Neuronal stem cell (in vitro differentiated cells): ENCODE data around the gene CHML.

Source experiments
- DNase-seq: peaks from one replicate; pipeline ENCODE4 v3.0.0-alpha.2; 2013; ENCODE audit warnings: low spot score
- H2AFZ ChIP-seq: one replicate; pipeline ENCODE4 v1.6.1; 2013; ENCODE audit warnings: mild to moderate bottlenecking, low read length, inconsistent platforms
- H2AK5ac ChIP-seq: 2 replicates; pipeline ENCODE4 v1.6.1; 2013; ENCODE audit warnings: low read depth, mild to moderate bottlenecking, inconsistent platforms, low read length, moderate library complexity, mixed read lengths
- H2BK120ac ChIP-seq: 2 replicates; pipeline ENCODE4 v1.6.1; 2013; ENCODE audit warnings: low read depth, mild to moderate bottlenecking, inconsistent platforms, low read length, moderate library complexity, mixed read lengths
- H2BK12ac ChIP-seq: one replicate; pipeline ENCODE4 v1.6.1; 2013; ENCODE audit warnings: low read length, inconsistent platforms
- H2BK15ac ChIP-seq: 2 replicates; pipeline ENCODE4 v1.6.1; 2013; ENCODE audit warnings: mild to moderate bottlenecking, low read length, inconsistent platforms, mixed read lengths
- H2BK5ac ChIP-seq: one replicate; pipeline ENCODE4 v1.6.1; 2013; ENCODE audit warnings: inconsistent platforms, mild to moderate bottlenecking, low read length, moderate library complexity
- H3K14ac ChIP-seq: one replicate; pipeline ENCODE4 v1.6.1; 2013; ENCODE audit warnings: low read length, inconsistent platforms
- H3K18ac ChIP-seq: 2 replicates; pipeline ENCODE4 v1.6.1; 2013; ENCODE audit warnings: low read length, inconsistent platforms
- H3K23ac ChIP-seq: 2 replicates; pipeline ENCODE4 v1.6.1; 2013; ENCODE audit warnings: low read depth, mild to moderate bottlenecking, mixed read lengths, low read length, inconsistent platforms; ENCODE audit not compliant: poor library complexity
- H3K27ac ChIP-seq: replicated peaks from 3 replicates; pipeline ENCODE4 v1.5.1; 2013; ENCODE audit warnings: low read length, inconsistent platforms
- H3K27me3 ChIP-seq, 3 experiments: 2 replicates each; pipeline ENCODE4 v1.6.1; 2013; ENCODE audit warnings: low read length in 3 of 3, mild to moderate bottlenecking in 2 of 3, inconsistent platforms in 1 of 3, low read depth in 1 of 3, mixed read lengths in 1 of 3, moderate library complexity in 1 of 3; ENCODE audit not compliant: control insufficient read depth in 3 of 3, insufficient read depth in 3 of 3
- H3K36me3 ChIP-seq, 2 donors: replicated peaks in 1 of 2; 2 replicates each; pipeline ENCODE4 v1.6.1; 2013; ENCODE audit warnings: low read length in 2 of 2; ENCODE audit not compliant: control insufficient read depth in 2 of 2, insufficient read depth in 2 of 2
- H3K4ac ChIP-seq: 2 replicates; pipeline ENCODE4 v1.6.1; 2013; ENCODE audit warnings: inconsistent platforms, mild to moderate bottlenecking, low read length, moderate library complexity
- H3K4me1 ChIP-seq, 2 donors: 1 replicate in 1 of 2; 2 replicates in 1 of 2; pipeline ENCODE4 v1.6.1; 2013; ENCODE audit warnings: low read length in 2 of 2, low read depth in 1 of 2; ENCODE audit not compliant: control insufficient read depth in 2 of 2, insufficient read depth in 1 of 2
- H3K4me2 ChIP-seq: one replicate; pipeline ENCODE4 v1.6.1; 2013; ENCODE audit warnings: mild to moderate bottlenecking, low read length, inconsistent platforms; ENCODE audit not compliant: insufficient read depth, poor library complexity, severe bottlenecking
- H3K4me3 ChIP-seq, 2 donors: 2 replicates each; pipeline ENCODE4 v1.5.1; 2013; ENCODE audit warnings: low read length in 2 of 2, mild to moderate bottlenecking in 2 of 2, inconsistent platforms in 1 of 2, moderate library complexity in 1 of 2
- H3K79me1 ChIP-seq: one replicate; pipeline ENCODE4 v1.6.1; 2013; ENCODE audit warnings: low read depth, mild to moderate bottlenecking, inconsistent platforms, low read length, moderate library complexity
- H3K9ac ChIP-seq: one replicate; pipeline ENCODE4 v1.6.1; 2013; ENCODE audit warnings: mild to moderate bottlenecking, low read depth, low read length, inconsistent platforms; ENCODE audit not compliant: poor library complexity
- H3K9me3 ChIP-seq, 2 donors: replicated peaks in 1 of 2; 2 replicates each; pipeline versions ENCODE3 to v1.6.1; 2013; ENCODE audit warnings: low read length in 2 of 2, mild to moderate bottlenecking in 2 of 2, inconsistent platforms in 1 of 2, low read depth in 1 of 2, mixed read lengths in 1 of 2, moderate library complexity in 1 of 2; ENCODE audit not compliant: control insufficient read depth in 2 of 2, insufficient read depth in 1 of 2
- H4K8ac ChIP-seq: one replicate; pipeline ENCODE4 v1.6.1; 2013; ENCODE audit warnings: low read depth, mild to moderate bottlenecking, inconsistent platforms, low read length, moderate library complexity
- H4K91ac ChIP-seq: one replicate; pipeline ENCODE4 v1.6.1; 2013; ENCODE audit warnings: low read length, low read depth, mild to moderate bottlenecking, inconsistent platforms; ENCODE audit not compliant: poor library complexity
- WGBS, 2 donors: extraction: QIAGEN DNeasy Blood & Tissue Kit; methylation state at CpG; one replicate each; pipeline ENCODE4 v1.1.7; 2013; ENCODE audit warnings: missing lambda C conversion rate in 2 of 2, mixed read lengths in 1 of 2; ENCODE audit not compliant: insufficient read length in 2 of 2, insufficient replicate concordance in 1 of 2; ENCODE audit errors: extremely low coverage in 2 of 2; 5-methylcytosine and 5-hydroxymethylcytosine counted together

The CHML gene

DNA sequence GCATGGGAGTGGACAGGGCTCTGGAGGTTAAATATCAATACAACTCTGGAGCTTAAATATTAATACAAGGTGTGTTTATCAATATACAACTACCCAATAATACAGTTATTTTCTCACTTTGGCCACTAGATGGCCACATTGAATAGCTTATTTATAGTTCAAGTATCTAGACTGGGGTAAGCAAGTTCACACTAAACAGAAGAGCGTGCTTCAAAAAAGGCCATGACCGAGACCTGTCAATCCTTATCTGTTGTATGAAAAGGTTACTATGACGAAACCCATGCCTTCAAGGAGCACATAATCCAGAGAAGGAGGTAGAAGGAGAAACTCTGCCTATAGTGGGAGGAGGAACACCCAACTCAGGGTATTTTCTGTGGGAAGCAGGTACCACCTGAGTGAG, 29.1 kb downstream of the CHML start:
- no peak overlapping the region for H3K27ac ChIP-seq
- WGBS, 2 donors: no CpG with 5 or more reads among the region's 3 CpGs
- H2AK5ac ChIP-seq: no peak overlapping the region

DNA sequence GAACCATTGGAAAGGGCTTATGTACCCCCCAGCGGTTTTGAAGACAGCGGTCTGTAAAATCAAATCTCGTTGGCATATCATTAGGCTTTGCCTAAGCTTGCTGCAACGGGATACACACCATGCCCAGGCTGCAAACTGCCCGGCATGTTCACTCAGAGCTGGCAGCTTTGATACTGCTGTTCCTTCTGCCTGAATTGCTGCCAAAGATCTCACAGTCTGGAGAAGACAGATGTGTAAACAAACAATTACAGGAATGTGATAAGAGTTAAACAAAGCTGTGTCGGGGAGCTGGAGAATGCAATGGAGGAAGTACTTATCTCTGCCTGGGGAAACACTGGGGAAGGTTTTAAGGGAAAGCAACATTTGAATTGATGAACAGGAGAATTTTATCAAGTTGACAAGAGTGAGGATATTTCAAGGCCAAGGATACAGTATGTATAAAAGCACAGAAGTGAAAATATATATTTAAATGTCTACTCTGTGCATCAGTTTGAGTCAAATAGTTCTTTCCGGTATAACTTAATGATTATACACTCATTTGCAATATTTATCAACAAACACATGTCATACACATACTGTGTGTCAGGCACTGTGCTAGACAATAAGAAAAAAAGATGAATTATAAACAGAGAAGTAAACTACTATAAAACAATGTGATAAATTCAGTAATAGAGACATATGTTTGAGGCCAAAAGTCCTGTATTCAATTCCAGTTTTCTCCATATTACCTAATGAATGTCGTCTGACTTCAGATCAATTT, 29.9 kb downstream of the CHML start:
- no peaks in the 10 kb centered on the region for H3K4me1 ChIP-seq
- H2AK5ac ChIP-seq: no peak overlapping the region
- no peak overlapping the region for H2AFZ ChIP-seq
- WGBS, 2 donors: no CpG with 5 or more reads among the region's 8 CpGs
- H2BK5ac ChIP-seq: no peak overlapping the region
- H3K79me1 ChIP-seq: no peaks in the 10 kb centered on the region
- no peak overlapping the region for H3K14ac ChIP-seq
- no peak overlapping the region for H2BK15ac ChIP-seq
- DNase-seq: peak; percentile 14
- no peak overlapping the region for H3K18ac ChIP-seq
- H3K36me3 ChIP-seq: peaks cover 0 to 2% of the 10 kb centered on the region in 2 donors
- H3K4me2 ChIP-seq: no peak overlapping the region
- no peak overlapping the region for H3K4me3 ChIP-seq
- no peak overlapping the region for H2BK120ac ChIP-seq
- no peak overlapping the region for H3K9ac ChIP-seq
- H4K91ac ChIP-seq: no peak overlapping the region
- H3K4ac ChIP-seq: no peak overlapping the region
- H3K27me3 ChIP-seq: no peaks in the 10 kb centered on the region
- H3K27ac ChIP-seq: no peak overlapping the region
- no peak overlapping the region for H3K23ac ChIP-seq
- H4K8ac ChIP-seq: no peak overlapping the region
- H2BK12ac ChIP-seq: no peak overlapping the region
- peaks cover 0 to 5% of the 10 kb centered on the region in 2 donors for H3K9me3 ChIP-seq

More for the DNA sequence above, 29.1 kb downstream of the CHML start:
- Histone ChIP-seq H3K9ac (no peak overlapping the region), H3K4me3 (no peak overlapping the region), H4K91ac (no peak overlapping the region), H2AFZ (no peak overlapping the region), H2BK5ac (no peak overlapping the region), H3K36me3 (peaks cover 0 to 4% of the 10 kb centered on the region in 2 donors), H3K4ac (no peak overlapping the region), H3K18ac (no peak overlapping the region), H3K4me1 (peaks cover 0 to 2% of the 10 kb centered on the region in 2 donors), H2BK12ac (no peak overlapping the region), H3K9me3 (peaks cover 0 to 5% of the 10 kb centered on the region in 2 donors), H4K8ac (no peak overlapping the region), H2BK120ac (no peak overlapping the region), H2BK15ac (no peak overlapping the region), H3K27me3 (no peaks in the 10 kb centered on the region), H3K79me1 (no peaks in the 10 kb centered on the region), H3K4me2 (no peak overlapping the region), H3K23ac (no peak overlapping the region), H3K14ac (no peak overlapping the region)
- peak; percentile 27 for DNase-seq

DNA sequence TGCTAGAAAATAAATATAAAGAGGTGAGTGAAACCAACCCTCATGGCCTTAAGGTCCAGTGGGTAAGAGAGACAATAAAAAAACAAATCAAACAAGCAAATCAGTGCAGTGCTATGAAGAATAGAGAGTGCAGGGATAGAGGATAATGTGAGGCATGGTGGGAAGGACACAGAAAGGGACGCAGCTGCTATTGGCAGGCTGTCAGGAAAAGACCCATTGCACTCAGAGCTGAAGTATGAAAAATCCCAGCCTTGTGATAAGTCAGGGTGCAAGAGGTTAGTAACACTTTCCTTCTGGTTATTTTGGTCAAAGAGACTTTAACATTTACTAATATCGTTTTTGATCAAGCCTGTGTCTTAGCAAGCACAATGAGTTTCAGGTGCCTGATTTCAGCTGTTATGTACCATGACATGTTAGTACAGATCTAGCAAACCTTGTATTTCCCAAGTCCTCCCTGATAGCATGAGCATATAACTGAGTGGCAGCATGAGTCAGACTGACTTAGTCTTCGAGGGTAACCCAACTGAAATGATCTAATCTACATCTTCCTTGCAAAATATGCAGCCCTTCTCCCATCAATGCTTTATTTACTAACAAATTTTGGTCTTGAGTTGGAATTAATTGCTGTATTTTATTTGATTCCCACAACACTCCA, 31.7 kb downstream of the CHML start:
- Histone ChIP-seq H3K79me1 (no peaks in the 10 kb centered on the region), H3K14ac (no peak overlapping the region), H3K9me3 (peaks cover 0 to 5% of the 10 kb centered on the region in 2 donors), H3K36me3 (peaks cover 0 to 2% of the 10 kb centered on the region in 2 donors), H3K4me1 (no peaks in the 10 kb centered on the region), H3K27ac (no peak overlapping the region), H3K4me2 (no peak overlapping the region), H3K4ac (no peak overlapping the region), H2BK12ac (no peak overlapping the region), H3K18ac (no peak overlapping the region), H4K91ac (no peak overlapping the region), H2BK120ac (no peak overlapping the region), H2AK5ac (no peak overlapping the region), H3K4me3 (no peak overlapping the region), H3K23ac (no peak overlapping the region), H2AFZ (no peak overlapping the region), H2BK15ac (no peak overlapping the region), H4K8ac (no peak overlapping the region), H2BK5ac (no peak overlapping the region), H3K9ac (no peak overlapping the region), H3K27me3 (no peaks in the 10 kb centered on the region)
- DNase-seq: no peak
- no CpG with 5 or more reads among the region's 3 CpGs for WGBS, 2 donors

DNA sequence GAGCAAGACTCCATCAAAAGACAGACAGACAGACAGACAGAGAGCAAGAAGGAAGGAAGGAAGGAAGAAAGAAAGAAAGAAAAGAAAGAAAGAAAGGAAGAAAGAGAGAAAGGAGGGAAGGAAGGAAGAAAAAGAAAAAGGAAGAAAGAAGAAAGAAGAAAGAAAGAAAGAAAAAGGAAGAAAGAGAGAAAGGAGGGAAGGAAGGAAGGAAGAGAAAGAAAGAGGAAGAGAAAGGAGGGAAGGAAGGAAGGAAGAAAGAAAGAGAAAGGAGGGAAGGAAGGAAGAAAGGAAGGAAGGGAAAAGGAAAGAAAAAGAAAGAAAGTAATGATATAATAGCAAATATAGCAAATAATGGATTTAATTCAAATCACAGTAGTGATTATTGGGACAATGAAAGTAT, 32.7 kb downstream of the CHML start:
- Histone ChIP-seq H3K79me1 (no peaks in the 10 kb centered on the region), H2BK5ac (no peak overlapping the region), H3K36me3 (peaks cover 0 to 2% of the 10 kb centered on the region in 2 donors), H3K4me3 (no peak overlapping the region), H3K27ac (no peak overlapping the region), H2BK12ac (no peak overlapping the region), H3K4me2 (no peak overlapping the region), H4K8ac (no peak overlapping the region), H3K4ac (no peak overlapping the region), H2AK5ac (no peak overlapping the region), H3K27me3 (no peaks in the 10 kb centered on the region), H3K4me1 (no peaks in the 10 kb centered on the region), H2BK120ac (no peak overlapping the region), H3K9ac (no peak overlapping the region), H2AFZ (no peak overlapping the region), H3K18ac (no peak overlapping the region), H3K23ac (no peak overlapping the region), H3K14ac (no peak overlapping the region), H2BK15ac (no peak overlapping the region), H3K9me3 (peaks cover 0 to 5% of the 10 kb centered on the region in 2 donors), H4K91ac (no peak overlapping the region)
- no peak for DNase-seq
